Body of pancreas (tissue), 4 donors: ENCODE data around the gene FLII. TPM values are rescaled to one million over a fixed set of nuclear protein-coding genes. Genes with fewer than 3 reads are reported as not detected.

Experiments
- ATAC-seq: fragments of 150-250 bp; one replicate; pipeline ENCODE4 v1.9.1; 2016
- DNase-seq, 4 donors: peaks; one replicate each; pipeline ENCODE4 v3.0.0-alpha.2; 2019
- H3K27ac ChIP-seq, 4 donors: fragments of 200-600 bp; sonication (generic); 1 replicate in 3 of 4; 2 replicates in 1 of 4; pipeline versions ENCODE4 v1.5.1 to v1.6.1; 2016 to 2019; ENCODE audit warnings: mild to moderate bottlenecking in 1 of 4, mixed read lengths in 1 of 4, moderate library complexity in 1 of 4
- H3K27me3 ChIP-seq, 2 donors: fragments of 200-600 bp; sonication (generic); one replicate each; pipeline ENCODE4 v1.6.0; 2016; ENCODE audit warnings: mild to moderate bottlenecking in 1 of 2
- H3K36me3 ChIP-seq, 2 donors: fragments of 200-600 bp; sonication (generic); replicated peaks in 1 of 2; 2 replicates each; pipeline ENCODE4 v1.5.1; 2016; ENCODE audit warnings: low read depth in 2 of 2; ENCODE audit not compliant: insufficient read depth in 1 of 2
- H3K4me1 ChIP-seq: fragments of 200-600 bp; sonication (generic); one replicate; pipeline ENCODE4 v1.6.0; 2016
- H3K4me3 ChIP-seq, 2 donors: fragments of 200-600 bp; sonication (generic); 1 replicate in 1 of 2; 2 replicates in 1 of 2; pipeline ENCODE4 v1.5.1; 2016 to 2019
- H3K9me3 ChIP-seq, 3 donors: fragments of 200-600 bp; sonication (generic); 1 replicate in 2 of 3; 2 replicates in 1 of 3; pipeline ENCODE4 v1.5.1; 2016
- CTCF ChIP-seq, 7 experiments: fragments of 450-650 bp in 4 of 7; fragments of 200-600 bp in 3 of 7; sonication (generic) in 3 of 7; IDR thresholded peaks; one replicate each; pipeline ENCODE4 v1.5.1; 2016 to 2019; ENCODE audit warnings: antibody characterized with exemption in 7 of 7
- POLR2A ChIP-seq, 3 donors: fragments of 450-650 bp; IDR thresholded peaks; one replicate each; pipeline ENCODE4 v1.6.1; 2016; ENCODE audit warnings: antibody characterized with exemption in 3 of 3, mild to moderate bottlenecking in 2 of 3
- WGBS, 2 donors: methylation state at CpG; one replicate each; pipeline ENCODE4 v1.1.5; 2017; 5-methylcytosine and 5-hydroxymethylcytosine counted together
- intact Hi-C: fragments of 100-400 bp; cut with DNase I; formaldehyde crosslinking; loops from one replicate; pipeline ENCODE4 v1.15.1; 2023
- total RNA-seq, 2 donors: library from RNA; depleted of rRNA; stranded (reverse); fragments of >200 nt; gene quantifications; one replicate each; pipeline ENCODE4 v1.1.0, GENCODE V29; 2016

FLII gene
- total RNA-seq, 2 donors from 2014 or later = 154 to 173 TPM

- H3K9me3 ChIP-seq = no peaks in the 10 kb centered on the region
- ATAC-seq (no peak), DNase-seq (no peak)
- H3K27me3 ChIP-seq = no peaks in the 10 kb centered on the region
- H3K27ac ChIP-seq = no peak overlapping the region
- 73 to 75% methylated on average over 3 to 4 of the region's 4 CpGs for WGBS, 2 donors
- peaks cover 14% of the 10 kb centered on the region for H3K4me1 ChIP-seq
- TF ChIP-seq CTCF (IDR thresholded peaks at IDR 0.05) = no peak
- TF ChIP-seq POLR2A (IDR thresholded peaks at IDR 0.05) = no peak
- no peak overlapping the region for H3K4me3 ChIP-seq
- H3K36me3 ChIP-seq = no peaks in the 10 kb centered on the region
- intact Hi-C loops = no loop called here
These were observed 29.3 kb downstream of the FLII start for GRCh38 chr17:18229254-18229653.

- H3K27me3 ChIP-seq = no peaks in the 10 kb centered on the region
- no peak overlapping the region for H3K27ac ChIP-seq
- no peak for DNase-seq
- WGBS, 2 donors = 79 to 91% methylated on average over 7 to 10 of the region's 10 CpGs
- intact Hi-C loops = no loop called here
- no peak for ATAC-seq
- H3K36me3 ChIP-seq = no peaks in the 10 kb centered on the region
- no peak overlapping the region for H3K4me3 ChIP-seq
- TF ChIP-seq POLR2A (IDR thresholded peaks at IDR 0.05) = no peak
- TF ChIP-seq CTCF (IDR thresholded peaks at IDR 0.05) = no peak
- no peaks in the 10 kb centered on the region for H3K9me3 ChIP-seq
- H3K4me1 ChIP-seq = peaks cover 14% of the 10 kb centered on the region
These were observed 30.3 kb downstream of the FLII start for GRCh38 chr17:18228176-18228682.

GRCh38 chr17:18227635-18228034 is 30.9 kb downstream of the FLII start:
- Histone ChIP-seq H3K4me3 (no peak overlapping the region), H3K27me3 (no peaks in the 10 kb centered on the region), H3K36me3 (no peaks in the 10 kb centered on the region), H3K27ac (no peak overlapping the region), H3K9me3 (no peaks in the 10 kb centered on the region), H3K4me1 (peaks cover 14% of the 10 kb centered on the region)
- no peak for DNase-seq
- intact Hi-C loops = no loop called here
- no peak for ATAC-seq
- no peak for TF ChIP-seq CTCF (IDR thresholded peaks at IDR 0.05)
- TF ChIP-seq POLR2A (IDR thresholded peaks at IDR 0.05) = no peak
- WGBS, 2 donors = 98 to 100% methylated on average over 5 of the region's 5 CpGs

GRCh38 chr17:18226284-18226945 is 32.1 kb downstream of the FLII start:
- Histone ChIP-seq H3K4me3 (peak overlapping the region; percentile 21 to 41), H3K9me3 (no peaks in the 10 kb centered on the region), H3K27ac (no peak overlapping the region), H3K27me3 (no peaks in the 10 kb centered on the region), H3K36me3 (no peaks in the 10 kb centered on the region), H3K4me1 (peaks cover 14% of the 10 kb centered on the region)
- WGBS, 2 donors = 10 to 28% methylated on average over 5 to 16 of the region's 16 CpGs
- ATAC-seq = no peak
- intact Hi-C loops = no loop called here
- TF ChIP-seq CTCF (IDR thresholded peaks at IDR 0.05) (no peak), POLR2A (IDR thresholded peaks at IDR 0.05) (no peak)
- DNase-seq = no peak
